Astrocyte (in vitro differentiated cells and primary cell): ENCODE measurements around the gene ATRN. TPM values are rescaled to one million over a fixed set of nuclear protein-coding genes. Genes with fewer than 3 reads are reported as not detected.
"Not testable (repeated sequence)": the region's sequence is repeated elsewhere in the genome, so short reads cannot be mapped to it uniquely, and the experiment has no call there.

Experiments used
- DNase-seq: peaks from one replicate; pipeline ENCODE4 v3.0.0-alpha.2; 2010; ENCODE audit warnings: low read depth
- FAIRE-seq: peaks from 2 replicates; lab custom pipeline; 2011; peaks lifted over from hg19 to GRCh38; lab: Jason Lieb, UNC
- H2AFZ ChIP-seq: 2 replicates; pipeline ENCODE4 v1.6.0; 2012; ENCODE audit warnings: low read depth, low read length, inconsistent platforms
- H3K27ac ChIP-seq: 2 replicates; pipeline ENCODE4 v1.5.1; 2011; ENCODE audit warnings: low read depth, low read length, inconsistent platforms
- H3K27me3 ChIP-seq: 2 replicates; pipeline ENCODE4 v1.6.0; 2011; ENCODE audit warnings: low read length, inconsistent platforms; ENCODE audit not compliant: insufficient read depth
- H3K36me3 ChIP-seq: 2 replicates; pipeline ENCODE4 v1.5.1; 2011; ENCODE audit warnings: low read length, inconsistent platforms; ENCODE audit not compliant: insufficient read depth
- H3K4me1 ChIP-seq: 2 replicates; pipeline ENCODE4 v1.5.1; 2011; ENCODE audit warnings: low read length, inconsistent platforms; ENCODE audit not compliant: insufficient read depth
- H3K4me2 ChIP-seq: 2 replicates; pipeline ENCODE4 v1.6.0; 2012; ENCODE audit warnings: low read length, inconsistent platforms
- H3K4me3 ChIP-seq: 2 replicates; pipeline ENCODE4 v1.5.1; 2011; ENCODE audit warnings: low read depth, mild to moderate bottlenecking, low read length, inconsistent platforms; ENCODE audit not compliant: insufficient read depth
- H3K79me2 ChIP-seq: 2 replicates; pipeline ENCODE4 v1.6.0; 2012; ENCODE audit warnings: mild to moderate bottlenecking, low read length, inconsistent platforms; ENCODE audit not compliant: insufficient read depth
- H3K9ac ChIP-seq: 2 replicates; pipeline ENCODE4 v1.6.0; 2012; ENCODE audit warnings: mild to moderate bottlenecking, low read length, inconsistent platforms
- H3K9me3 ChIP-seq: 2 replicates; pipeline ENCODE4 v1.5.1; 2012; ENCODE audit warnings: low read depth, mild to moderate bottlenecking, low read length, inconsistent platforms; ENCODE audit not compliant: insufficient read depth
- H4K20me1 ChIP-seq: 2 replicates; pipeline ENCODE4 v1.6.0; 2012; ENCODE audit warnings: low read length, inconsistent platforms; ENCODE audit not compliant: insufficient read depth
- H3K27ac Mint-ChIP-seq: one replicate; pipeline ENCODE4 v1.8.0; 2021; ENCODE audit warnings: mild to moderate bottlenecking, mixed read lengths; ENCODE audit not compliant: unreplicated experiment
- H3K27me3 Mint-ChIP-seq: one replicate; pipeline ENCODE4 v1.8.0; 2021; ENCODE audit warnings: low read depth, mixed read lengths; ENCODE audit not compliant: unreplicated experiment
- H3K36me3 Mint-ChIP-seq: one replicate; pipeline ENCODE4 v1.8.0; 2021; ENCODE audit warnings: low read depth, mixed read lengths; ENCODE audit not compliant: unreplicated experiment
- H3K4me1 Mint-ChIP-seq: one replicate; pipeline ENCODE4 v1.8.0; 2021; ENCODE audit warnings: low read depth, mixed read lengths; ENCODE audit not compliant: unreplicated experiment
- H3K4me3 Mint-ChIP-seq: one replicate; pipeline ENCODE4 v1.8.0; 2021; ENCODE audit warnings: mild to moderate bottlenecking, moderate library complexity, mixed read lengths; ENCODE audit not compliant: unreplicated experiment
- H3K9me3 Mint-ChIP-seq: one replicate; pipeline ENCODE4 v1.8.0; 2021; ENCODE audit warnings: mild to moderate bottlenecking, mixed read lengths; ENCODE audit not compliant: unreplicated experiment
- CTCF ChIP-seq: IDR thresholded peaks from 2 replicates; pipeline ENCODE4 v1.5.1; 2011; ENCODE audit warnings: low read depth, mild to moderate bottlenecking, inconsistent platforms, low read length, moderate library complexity; ENCODE audit not compliant: insufficient read depth
- EZH2 ChIP-seq: IDR thresholded peaks from 2 replicates; pipeline ENCODE4 v1.6.1; 2012; ENCODE audit warnings: mild to moderate bottlenecking, low read length, inconsistent platforms; ENCODE audit not compliant: insufficient read depth
- total RNA-seq: library from RNA; stranded (reverse); gene quantifications from 2 replicates; pipeline ENCODE4 v1.2.1, GENCODE V29; 2021

Gene ATRN
- total RNA-seq, 1 donor from 2014 or later = 33.8 TPM

DNA sequence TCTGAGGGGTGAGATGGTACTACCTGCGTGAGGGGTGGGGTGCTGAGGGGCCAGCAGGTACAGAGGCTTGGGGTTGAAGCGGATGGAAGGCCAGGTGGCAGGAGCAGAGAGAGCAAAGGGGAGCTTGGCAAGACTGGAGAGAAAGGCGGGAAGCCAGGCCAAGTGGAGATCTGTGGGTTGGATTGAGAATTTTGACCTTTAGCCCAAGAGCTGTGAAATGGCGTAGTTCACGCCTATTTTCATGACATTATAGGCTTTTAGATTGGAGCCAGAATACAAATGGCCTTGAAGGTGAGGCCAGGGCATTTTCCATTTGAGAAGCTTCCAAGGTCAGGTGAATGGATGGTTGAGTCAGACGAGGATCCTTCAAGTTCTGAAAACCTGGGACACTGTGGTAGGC, 2.5 kb downstream of the ATRN start:
- H3K4me2 ChIP-seq = no peak overlapping the region

DNA sequence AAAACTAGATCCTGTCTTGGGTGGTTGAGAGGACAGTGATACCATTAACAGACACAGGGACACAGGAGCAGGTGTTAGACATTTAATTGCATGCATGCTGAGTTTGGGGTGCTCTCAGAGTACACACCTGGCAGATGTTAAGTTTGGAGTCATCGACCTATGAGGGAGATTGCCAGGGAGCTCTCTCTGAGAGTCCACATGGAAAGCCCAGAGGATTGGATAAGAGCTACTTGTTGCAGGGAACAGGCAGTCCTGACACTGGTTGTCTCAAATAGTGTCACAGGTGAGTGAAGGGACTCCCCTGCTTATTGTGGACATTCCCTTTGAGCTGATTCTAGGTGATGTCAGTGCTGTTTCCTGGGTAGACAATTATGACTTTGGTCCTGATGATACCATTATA, 3.1 kb downstream of the ATRN start:
- peaks cover 6% of the 10 kb centered on the region for H3K4me1 ChIP-seq
- no peak overlapping the region for H3K27ac ChIP-seq
- DNase-seq = no peak
- H3K27me3 ChIP-seq = no peaks in the 10 kb centered on the region
- no peak overlapping the region for H3K4me3 Mint-ChIP-seq
- TF ChIP-seq CTCF = no peak
- no peak for TF ChIP-seq EZH2
- H2AFZ ChIP-seq = no peak overlapping the region
- H3K4me1 Mint-ChIP-seq = peaks cover 12% of the 10 kb centered on the region
- no peak overlapping the region for H3K9ac ChIP-seq
- H3K9me3 Mint-ChIP-seq = no peaks in the 10 kb centered on the region
- no peaks in the 10 kb centered on the region for H3K27me3 Mint-ChIP-seq
- H3K9me3 ChIP-seq = no peaks in the 10 kb centered on the region
- FAIRE-seq = no peak
- H3K36me3 Mint-ChIP-seq = peaks cover 2% of the 10 kb centered on the region
- H3K79me2 ChIP-seq = peaks cover 51% of the 10 kb centered on the region
- no peaks in the 10 kb centered on the region for H3K36me3 ChIP-seq
- no peak overlapping the region for H3K4me2 ChIP-seq
- H3K4me3 ChIP-seq = no peak overlapping the region
- H4K20me1 ChIP-seq = peaks cover 41% of the 10 kb centered on the region
- H3K27ac Mint-ChIP-seq = no peak overlapping the region

More for the DNA sequence above, 2.5 kb downstream of the ATRN start:
- Histone ChIP-seq H3K4me1 (peaks cover 6% of the 10 kb centered on the region), H3K27me3 (no peaks in the 10 kb centered on the region), H3K27ac (no peak overlapping the region), H3K79me2 (peaks cover 51% of the 10 kb centered on the region), H4K20me1 (peaks cover 41% of the 10 kb centered on the region), H3K9ac (no peak overlapping the region), H3K4me3 (no peak overlapping the region), H3K9me3 (no peaks in the 10 kb centered on the region), H3K36me3 (no peaks in the 10 kb centered on the region), H2AFZ (no peak overlapping the region)
- Mint-ChIP-seq H3K36me3 (no peaks in the 10 kb centered on the region), H3K4me3 (peak overlapping the region; percentile 48), H3K27me3 (no peaks in the 10 kb centered on the region), H3K27ac (no peak overlapping the region), H3K9me3 (no peaks in the 10 kb centered on the region), H3K4me1 (peaks cover 12% of the 10 kb centered on the region)
- FAIRE-seq (no peak), DNase-seq (no peak)
- TF ChIP-seq EZH2 (no peak), CTCF (no peak)

- not testable (repeated sequence) for FAIRE-seq
These were observed 6.4 kb downstream of the ATRN start for GRCh38 chr20:3477003-3477860.

More at GRCh38 chr20:3477003-3477860, 6.4 kb downstream of the ATRN start:
- not testable (repeated sequence) for H3K27ac Mint-ChIP-seq, H2AFZ ChIP-seq, H3K36me3 ChIP-seq, H3K4me3 Mint-ChIP-seq, DNase-seq, H3K9me3 ChIP-seq, H3K9ac ChIP-seq, H3K4me1 ChIP-seq, H3K36me3 Mint-ChIP-seq, H3K4me2 ChIP-seq, H3K4me1 Mint-ChIP-seq, H3K27me3 ChIP-seq, H3K27ac ChIP-seq, H3K4me3 ChIP-seq, H3K27me3 Mint-ChIP-seq, H3K9me3 Mint-ChIP-seq
- Histone ChIP-seq H3K79me2 (peaks cover 59% of the 10 kb centered on the region), H4K20me1 (peaks cover 50% of the 10 kb centered on the region)
